B cell (primary cell): ENCODE data around the gene HBB. TPM values are rescaled to one million over a fixed set of nuclear protein-coding genes. Genes with fewer than 3 reads are reported as not detected.
A peak's percentile ranks its signal among the peaks of the same experiment; 100 is the strongest.

Experiments
- ATAC-seq: fragments of 200-7000 bp; cut with Tn5 transposase; one replicate; pipeline ENCODE4 v1.10.0; 2021; ENCODE audit warnings: low read depth, mild to moderate bottlenecking, moderate number of reproducible peaks, moderate library complexity
- CTCF ChIA-PET: fragments of 350-600 bp; sonication (Branson Sonifier 250); formaldehyde crosslinking; loops from one replicate; lab custom pipeline; 2021; ENCODE audit warnings: antibody characterized with exemption, inconsistent platforms; lab: Charles Lee
- POLR2A ChIA-PET: fragments of 350-600 bp; sonication (Branson Sonifier 250); formaldehyde crosslinking; loops from one replicate; lab custom pipeline; 2021; ENCODE audit warnings: antibody characterized with exemption; lab: Charles Lee
- DNase-seq: peaks from one replicate; pipeline ENCODE4 v3.0.0; 2013
- H2AFZ ChIP-seq: 2 replicates; pipeline ENCODE4 v1.6.1; 2012; ENCODE audit warnings: mild to moderate bottlenecking, low read depth, low read length; ENCODE audit not compliant: insufficient read depth, poor library complexity, severe bottlenecking
- H3K27ac ChIP-seq, 2 donors: 1 replicate in 1 of 2; 2 replicates in 1 of 2; pipeline ENCODE4 v1.5.1; 2012 to 2013; ENCODE audit warnings: low read length in 2 of 2, mild to moderate bottlenecking in 2 of 2, moderate library complexity in 1 of 2
- H3K27me3 ChIP-seq, 4 experiments: fragments of 200-600 bp in 1 of 4; sonication (generic) in 1 of 4; replicated peaks in 1 of 4; 1 replicate in 2 of 4; 2 replicates in 2 of 4; pipeline versions ENCODE4 v1.6.1 to v1.7.0; 2013 to 2016; ENCODE audit warnings: low read length in 3 of 4, mild to moderate bottlenecking in 2 of 4, mixed read lengths in 1 of 4, moderate library complexity in 1 of 4; ENCODE audit not compliant: insufficient read depth in 4 of 4, control insufficient read depth in 3 of 4; ENCODE audit errors: control extremely low read depth in 1 of 4
- H3K36me3 ChIP-seq, 2 experiments: replicated peaks in 1 of 2; 1 replicate in 1 of 2; 2 replicates in 1 of 2; pipeline versions ENCODE4 v1.6.1 to v1.7.1; 2013; ENCODE audit warnings: low read length in 1 of 2; ENCODE audit not compliant: insufficient read depth in 2 of 2, control insufficient read depth in 1 of 2; ENCODE audit errors: control extremely low read depth in 1 of 2, extremely low read depth in 1 of 2
- H3K4me1 ChIP-seq, 2 donors: fragments of 200-600 bp in 1 of 2; sonication (generic) in 1 of 2; 1 replicate in 1 of 2; 2 replicates in 1 of 2; pipeline versions ENCODE4 v1.5.1 to v1.6.1; 2013 to 2017; ENCODE audit warnings: low read length in 2 of 2; ENCODE audit not compliant: control insufficient read depth in 2 of 2, insufficient read depth in 2 of 2
- H3K4me2 ChIP-seq: replicated peaks from 2 replicates; pipeline ENCODE3; 2012; ENCODE audit warnings: mild to moderate bottlenecking, low read depth, low read length; ENCODE audit not compliant: poor library complexity, severe bottlenecking
- H3K4me3 ChIP-seq, 5 experiments: fragments of 200-600 bp in 1 of 5; sonication (generic) in 1 of 5; 1 replicate in 3 of 5; 2 replicates in 2 of 5; pipeline versions ENCODE4 v1.5.1 to v1.7.0; 2011 to 2016; ENCODE audit warnings: low read length in 4 of 5, mild to moderate bottlenecking in 4 of 5, low read depth in 2 of 5, control low read depth in 1 of 5, moderate library complexity in 1 of 5; ENCODE audit not compliant: insufficient read depth in 1 of 5; ENCODE audit errors: control extremely low read depth in 1 of 5, extremely low read depth in 1 of 5
- H3K79me2 ChIP-seq: fragments of 200-600 bp; sonication (generic); one replicate; pipeline ENCODE4 v1.6.0; 2016; ENCODE audit warnings: low read length; ENCODE audit not compliant: control insufficient read depth, insufficient read depth
- H3K9ac ChIP-seq: fragments of 200-600 bp; sonication (generic); 2 replicates; pipeline ENCODE4 v1.6.1; 2017; ENCODE audit warnings: mild to moderate bottlenecking, low read length, moderate library complexity
- H3K9me3 ChIP-seq, 3 donors: one replicate each; pipeline versions ENCODE4 v1.6.1 to v1.7.1; 2013; ENCODE audit warnings: low read length in 2 of 3; ENCODE audit not compliant: control insufficient read depth in 2 of 3, insufficient read depth in 1 of 3; ENCODE audit errors: control extremely low read depth in 1 of 3
- H4K20me1 ChIP-seq: 2 replicates; pipeline ENCODE4 v1.6.0; 2012; ENCODE audit warnings: mild to moderate bottlenecking, low read length; ENCODE audit not compliant: insufficient read depth, control insufficient read depth, poor library complexity, severe bottlenecking
- H3K27ac Mint-ChIP-seq: one replicate; pipeline ENCODE4 v1.8.0; 2021; ENCODE audit warnings: mixed read lengths
- H3K27me3 Mint-ChIP-seq: one replicate; pipeline ENCODE4 v1.8.0; 2021; ENCODE audit warnings: mixed read lengths
- H3K4me1 Mint-ChIP-seq: one replicate; pipeline ENCODE4 v1.8.0; 2021; ENCODE audit warnings: mixed read lengths
- H3K4me3 Mint-ChIP-seq: one replicate; pipeline ENCODE4 v1.8.0; 2021; ENCODE audit warnings: mixed read lengths
- H3K9me3 Mint-ChIP-seq: one replicate; pipeline ENCODE4 v1.8.0; 2022; ENCODE audit warnings: mixed read lengths; ENCODE audit not compliant: insufficient read depth
- CTCF ChIP-seq: fragments of 200-600 bp; IDR thresholded peaks from one replicate; pipeline ENCODE4 v1.8.0; 2022; ENCODE audit warnings: antibody characterized with exemption, mild to moderate bottlenecking
- EZH2 ChIP-seq: IDR thresholded peaks from 2 replicates; pipeline ENCODE4 v1.6.1; 2012; ENCODE audit warnings: borderline replicate concordance, low read depth, mild to moderate bottlenecking, moderate library complexity, low read length; ENCODE audit not compliant: insufficient read depth, poor library complexity, severe bottlenecking
- WGBS: methylation state at CpG from one replicate; pipeline ENCODE4 v1.1.5; 2013; ENCODE audit warnings: missing lambda C conversion rate; ENCODE audit not compliant: insufficient coverage; 5-methylcytosine and 5-hydroxymethylcytosine counted together
- intact Hi-C: fragments of 100-400 bp; cut with micrococcal nuclease; formaldehyde crosslinking; loops from one replicate; pipeline ENCODE4 v1.10.0; 2022
- polyA plus RNA-seq: library from polyadenylated mRNA; depleted of rRNA; stranded (reverse); fragments of >200 nt; gene quantifications from 2 replicates; pipeline ENCODE4 v1.2.3, GENCODE V29; 2012
- total RNA-seq, 2 donors: library from RNA; stranded (reverse); fragments of 120-200 nt in 1 of 2; gene quantifications; 1 replicate in 1 of 2; 2 replicates in 1 of 2; pipeline versions ENCODE4 v1.2.3 to v1.2.4, GENCODE V29; 2013 to 2022

Gene HBB
- total and polyA plus RNA-seq, 2 donors (not counting 1 experiment from before 2014, with no cell fraction given) = 69.7 to 385 TPM

GRCh38 chr11:5235364-5236095 lies 8.7 kb upstream of the HBB start:
- Histone ChIP-seq H3K79me2 (no peaks in the 10 kb centered on the region), H3K27me3 (no peaks in the 10 kb centered on the region), H3K27ac (no peak overlapping the region), H3K4me1 (no peaks in the 10 kb centered on the region), H3K4me2 (no peak overlapping the region), H3K36me3 (no peaks in the 10 kb centered on the region), H3K9me3 (no peaks in the 10 kb centered on the region), H4K20me1 (no peaks in the 10 kb centered on the region), H3K9ac (no peak overlapping the region), H2AFZ (no peak overlapping the region), H3K4me3 (no peak overlapping the region)
- 71% methylated on average over 1 of the region's 5 CpGs for WGBS
- peak; percentile 27 for TF ChIP-seq CTCF
- no peak for TF ChIP-seq EZH2
- Mint-ChIP-seq H3K27ac (no peak overlapping the region), H3K4me3 (no peak overlapping the region), H3K9me3 (no peaks in the 10 kb centered on the region), H3K4me1 (peaks cover 6% of the 10 kb centered on the region), H3K27me3 (peaks cover 6% of the 10 kb centered on the region)
- ChIA-PET POLR2A (no interaction called here), CTCF (no interaction called here)
- intact Hi-C loops = no loop called here
- ATAC-seq (no peak), DNase-seq (no peak)

GRCh38 chr11:5234381-5234834 lies 7.5 kb upstream of the HBB start, which contains the start of gene HBD:
TSS of gene HBD (minus strand) at chr11:5234483. CDS start at chr11:5234433, 50 bp downstream.
- TF ChIP-seq CTCF (no peak), EZH2 (no peak)
- Histone ChIP-seq H3K4me2 (no peak within 1 kb of the TSS), H3K9me3 (no peaks in the 10 kb centered on the region), H3K27ac (no peak within 1 kb of the TSS), H3K27me3 (no peaks in the 10 kb centered on the region), H3K36me3 (no peaks in the 10 kb centered on the region), H4K20me1 (no peaks in the 10 kb centered on the region), H3K4me3 (no peak within 1 kb of the TSS), H2AFZ (no peak within 1 kb of the TSS), H3K9ac (no peak within 1 kb of the TSS), H3K4me1 (no peaks in the 10 kb centered on the region), H3K79me2 (no peaks in the 10 kb centered on the region)
- peaks cover 6% of the 10 kb centered on the region for H3K27me3 Mint-ChIP-seq
- no peaks in the 10 kb centered on the region for H3K9me3 Mint-ChIP-seq
- DNase-seq (no peak), ATAC-seq (no peak)
- ChIA-PET CTCF (no interaction called here), POLR2A (no interaction called here)
- H3K4me1 Mint-ChIP-seq = peaks cover 6% of the 10 kb centered on the region
- no CpG with 5 or more reads among the region's 2 CpGs for WGBS
- no peak within 1 kb of the TSS for H3K27ac Mint-ChIP-seq
- intact Hi-C loops = no loop called here
- H3K4me3 Mint-ChIP-seq = no peak within 1 kb of the TSS
